Parathyroid adenoma (tissue), 2 donors: ENCODE measurements around the gene SCAND1.
"Not testable (repeated sequence)": the region's sequence is repeated elsewhere in the genome, so short reads cannot be mapped to it uniquely, and the experiment has no call there.

Experiments used
- H2AFZ ChIP-seq: fragments of 300-600 bp; sonication (generic); one replicate; pipeline ENCODE4 v1.7.0; 2017; ENCODE audit warnings: antibody characterized with exemption, mild to moderate bottlenecking
- H3K27ac ChIP-seq: fragments of 300-600 bp; sonication (generic); one replicate; pipeline ENCODE4 v1.7.0; 2017
- H3K27me3 ChIP-seq: fragments of 300-600 bp; sonication (generic); one replicate; pipeline ENCODE4 v1.7.0; 2017; ENCODE audit warnings: low read length; ENCODE audit not compliant: control insufficient read depth, insufficient read depth
- H3K36me3 ChIP-seq: fragments of 300-600 bp; sonication (generic); one replicate; pipeline ENCODE4 v1.7.0; 2017; ENCODE audit warnings: low read length; ENCODE audit not compliant: control insufficient read depth, insufficient read depth
- H3K4me1 ChIP-seq: fragments of 300-600 bp; sonication (generic); one replicate; pipeline ENCODE4 v1.7.0; 2017; ENCODE audit warnings: control low read depth
- H3K4me2 ChIP-seq: fragments of 300-600 bp; sonication (generic); one replicate; pipeline ENCODE4 v1.7.0; 2017; ENCODE audit warnings: low read length
- H3K4me3 ChIP-seq: fragments of 300-600 bp; sonication (generic); one replicate; pipeline ENCODE4 v1.7.0; 2017; ENCODE audit warnings: low read depth, low read length
- H3K79me2 ChIP-seq: fragments of 300-600 bp; sonication (generic); one replicate; pipeline ENCODE4 v1.7.0; 2017; ENCODE audit warnings: control low read depth
- H3K9ac ChIP-seq: fragments of 300-600 bp; sonication (generic); one replicate; pipeline ENCODE4 v1.7.0; 2017; ENCODE audit warnings: mild to moderate bottlenecking
- H3K9me3 ChIP-seq: fragments of 300-600 bp; sonication (generic); one replicate; pipeline ENCODE4 v1.7.0; 2017; ENCODE audit warnings: low read length; ENCODE audit not compliant: control insufficient read depth
- CTCF ChIP-seq: fragments of 300-600 bp; sonication (generic); IDR thresholded peaks from one replicate; pipeline ENCODE4 v1.7.0; 2017; ENCODE audit warnings: antibody characterized with exemption, mild to moderate bottlenecking
- donor health status: primary hyperparathyroidism.

The SCAND1 gene

GRCh38 chr20:35954200-35954906, at the start of gene SCAND1:
SCAND1 (minus strand) TSS chr20:35954502; CDS start chr20:35954284, 218 bp downstream.
- TF ChIP-seq CTCF, result peak; percentile 99
- Histone ChIP-seq H3K36me3 (no peaks in the 10 kb centered on the region), H3K4me3 (peak within 1 kb of the TSS; percentile 94), H3K79me2 (no peaks in the 10 kb centered on the region), H3K27ac (peak within 1 kb of the TSS; percentile 98), H3K9me3 (no peaks in the 10 kb centered on the region), H3K4me2 (peak within 1 kb of the TSS; percentile 94), H2AFZ (peak within 1 kb of the TSS; percentile 92), H3K27me3 (no peaks in the 10 kb centered on the region), H3K9ac (peak within 1 kb of the TSS; percentile 87), H3K4me1 (peaks cover 10% of the 10 kb centered on the region)

GRCh38 chr20:36004045-36004444, 49.7 kb upstream of the SCAND1 start:
- Histone ChIP-seq H3K36me3 (no peaks in the 10 kb centered on the region), H3K27me3 (no peaks in the 10 kb centered on the region), H3K79me2 (no peaks in the 10 kb centered on the region), H3K4me1 (no peaks in the 10 kb centered on the region), H3K27ac (no peak overlapping the region), H2AFZ (no peak overlapping the region), H3K4me3 (no peak overlapping the region), H3K4me2 (no peak overlapping the region), H3K9me3 (no peaks in the 10 kb centered on the region), H3K9ac (no peak overlapping the region)
- TF ChIP-seq CTCF, result no peak

GRCh38 chr20:36002855-36003254, 48.6 kb upstream of the SCAND1 start:
- H3K9me3 ChIP-seq, result no peaks in the 10 kb centered on the region
- no peaks in the 10 kb centered on the region for H3K27me3 ChIP-seq
- no peaks in the 10 kb centered on the region for H3K36me3 ChIP-seq
- H3K4me3 ChIP-seq, result no peak overlapping the region
- TF ChIP-seq CTCF, result no peak
- H2AFZ ChIP-seq, result no peak overlapping the region
- H3K27ac ChIP-seq, result no peak overlapping the region
- H3K4me2 ChIP-seq, result no peak overlapping the region
- no peaks in the 10 kb centered on the region for H3K4me1 ChIP-seq
- H3K79me2 ChIP-seq, result no peaks in the 10 kb centered on the region
- H3K9ac ChIP-seq, result no peak overlapping the region

- not testable (repeated sequence) for H3K36me3 ChIP-seq, H3K4me1 ChIP-seq, H3K79me2 ChIP-seq, H3K4me3 ChIP-seq, H3K27ac ChIP-seq, H3K9ac ChIP-seq, H2AFZ ChIP-seq, H3K9me3 ChIP-seq, H3K4me2 ChIP-seq, H3K27me3 ChIP-seq
These were observed 47.0 kb upstream of the SCAND1 start for GRCh38 chr20:36001331-36001730.

- H3K4me2 ChIP-seq, H2AFZ ChIP-seq, H3K36me3 ChIP-seq, H3K4me3 ChIP-seq, H3K27me3 ChIP-seq, H3K9ac ChIP-seq, H3K79me2 ChIP-seq, H3K4me1 ChIP-seq, H3K27ac ChIP-seq, H3K9me3 ChIP-seq: not testable (repeated sequence)
These were observed 42.2 kb upstream of the SCAND1 start for GRCh38 chr20:35996492-35996891.

GRCh38 chr20:35994994-35995453, 40.7 kb upstream of the SCAND1 start:
- Histone ChIP-seq H3K36me3 (no peaks in the 10 kb centered on the region), H3K79me2 (no peaks in the 10 kb centered on the region), H3K27ac (no peak overlapping the region), H3K4me1 (peaks cover 2% of the 10 kb centered on the region), H3K4me3 (no peak overlapping the region), H3K9ac (no peak overlapping the region), H3K4me2 (no peak overlapping the region), H3K9me3 (no peaks in the 10 kb centered on the region), H3K27me3 (no peaks in the 10 kb centered on the region), H2AFZ (peak overlapping the region; percentile 39)
- peak; percentile 92 for TF ChIP-seq CTCF
